Measurements from ENCODE around the gene CD37.

Gene CD37

GRCh38 chr19:49383599-49383998 is 48.4 kb downstream of the CD37 start:
- no peak for DNase-seq

GRCh38 chr19:49387936-49388372 is 52.7 kb downstream of the CD37 start, which contains the start of gene KASH5:
Gene KASH5 (plus strand): TSS chr19:49388249. CDS start chr19:49390884, 2,635 bp downstream.
- DNase-seq, result peak; percentile 82

GRCh38 chr19:49389406-49389805 is 54.2 kb downstream of the CD37 start:
- no peak for DNase-seq

Measured in NCI-H69 (cell line).